DMS79 (cell line): ENCODE data around the gene ANHX.

ENCODE experiments used
- DNase-seq: peaks from one replicate; lab custom pipeline; 2025; lab: John Stamatoyannopoulos, UW

The ANHX gene

GRCh38 chr12:133202493-133203343 lies 33.0 kb downstream of the ANHX start:
- no peak for DNase-seq

- DNase-seq = no peak
These were observed 33.8 kb downstream of the ANHX start for GRCh38 chr12:133201888-133202287.

- DNase-seq = no peak
These were observed 42.8 kb downstream of the ANHX start for GRCh38 chr12:133192847-133193246.

- DNase-seq = no peak
These were observed 45.5 kb downstream of the ANHX start for GRCh38 chr12:133190176-133190575.

GRCh38 chr12:133181238-133181959 lies 54.3 kb downstream of the ANHX start, which contains the start of gene ZNF268:
ZNF268 (plus strand) TSS chr12:133181495; CDS start chr12:133181998, 503 bp downstream.
- DNase-seq = peak; percentile 75

GRCh38 chr12:133180669-133181068 lies 55.0 kb downstream of the ANHX start:
- no peak for DNase-seq

- no peak for DNase-seq
These were observed 60.8 kb downstream of the ANHX start for GRCh38 chr12:133174901-133175300.

- no peak for DNase-seq
These were observed 63.2 kb downstream of the ANHX start for GRCh38 chr12:133172491-133172890.
